ENCODE results near the gene ZNF582.

ZNF582 gene

GRCh38 chr19:56383826-56384605 is 9.3 kb downstream of the ZNF582 start:
- Histone ChIP-seq H3K4me3 (no peak overlapping the region), H3K36me3 (peaks cover 64 to 94% (median 93%) of the 10 kb centered on the region in 3 donors), H3K27me3 (no peaks in the 10 kb centered on the region), H3K27ac (no peak overlapping the region), H3K9me3 (peaks cover 0 to 75% (median 36%) of the 10 kb centered on the region in 3 donors), H3K4me1 (no peaks in the 10 kb centered on the region)
- no peak for TF ChIP-seq CTCF (IDR thresholded peaks at IDR 0.05)
- DNase-seq, result no peak
- intact Hi-C loops (cut with DNase I; ENCODE audit: low total_unique reads), result no loop called here

DNA sequence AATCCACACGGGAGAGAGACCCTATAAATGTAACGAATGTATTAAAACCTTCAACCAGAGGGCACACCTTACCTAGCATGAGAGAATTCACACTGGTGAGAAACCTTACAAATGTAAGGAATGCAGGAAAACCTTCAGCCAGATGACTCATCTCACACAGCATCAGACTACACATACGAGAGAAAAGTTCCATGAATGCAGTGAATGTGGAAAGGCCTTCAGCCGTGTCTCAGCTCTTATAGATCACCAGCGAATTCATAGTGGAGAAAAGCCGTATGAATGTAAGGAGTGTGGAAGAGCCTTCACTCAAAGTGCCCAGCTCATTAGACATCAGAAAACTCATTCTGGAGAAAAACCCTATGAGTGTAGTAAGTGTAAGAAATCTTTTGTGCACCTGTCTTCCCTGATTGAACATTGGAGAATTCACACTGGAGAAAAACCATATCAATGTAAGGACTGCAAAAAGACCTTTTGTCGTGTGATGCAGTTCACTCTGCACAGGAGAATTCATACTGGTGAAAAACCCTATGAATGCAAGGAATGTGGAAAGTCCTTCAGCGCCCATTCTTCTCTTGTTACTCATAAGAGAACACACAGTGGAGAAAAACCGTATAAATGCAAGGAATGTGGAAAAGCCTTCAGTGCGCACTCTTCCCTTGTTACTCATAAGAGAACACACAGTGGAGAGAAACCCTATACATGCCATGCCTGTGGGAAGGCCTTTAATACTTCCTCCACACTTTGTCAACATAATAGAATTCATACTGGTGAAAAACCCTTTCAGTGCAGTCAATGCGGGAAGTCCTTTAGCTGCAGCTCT is 16.0 kb downstream of the ZNF582 start:
- Histone ChIP-seq H3K27ac (no peak overlapping the region), H3K27me3 (no peaks in the 10 kb centered on the region), H3K36me3 (peaks cover 70 to 95% (median 94%) of the 10 kb centered on the region in 3 donors), H3K4me3 (no peak overlapping the region), H3K4me1 (no peaks in the 10 kb centered on the region), H3K9me3 (peaks cover 8 to 100% (median 51%) of the 10 kb centered on the region in 3 donors)
- TF ChIP-seq CTCF (IDR thresholded peaks at IDR 0.05), result no peak
- intact Hi-C loops (cut with DNase I; ENCODE audit: low total_unique reads), result no loop called here
- DNase-seq, result no peak

DNA sequence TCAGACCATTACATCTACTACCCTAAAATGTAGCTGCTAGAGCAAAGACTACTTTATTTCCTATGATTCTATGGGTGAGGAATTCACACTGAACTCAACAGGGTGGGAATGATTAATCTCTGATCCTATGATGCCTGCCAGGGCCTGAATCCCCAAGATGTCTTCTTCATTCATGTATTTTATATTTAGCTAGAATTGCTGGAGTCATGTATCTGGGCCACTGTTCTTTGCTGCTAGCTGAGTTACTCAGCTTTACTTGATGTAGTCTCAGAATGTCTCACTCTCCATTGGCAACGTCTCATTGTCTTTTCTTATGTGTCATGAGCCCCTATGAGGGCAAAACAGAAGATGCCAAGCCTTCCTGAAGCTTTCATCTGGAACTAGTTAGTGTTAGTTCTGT is 21.1 kb downstream of the ZNF582 start:
- TF ChIP-seq CTCF (IDR thresholded peaks at IDR 0.05), result no peak
- Histone ChIP-seq H3K36me3 (peaks cover 69 to 80% (median 72%) of the 10 kb centered on the region in 3 donors), H3K9me3 (peaks cover 6 to 65% (median 19%) of the 10 kb centered on the region in 3 donors), H3K4me3 (no peak overlapping the region), H3K27ac (no peak overlapping the region), H3K4me1 (peaks cover 0 to 12% (median 10%) of the 10 kb centered on the region in 4 donors), H3K27me3 (no peaks in the 10 kb centered on the region)
- DNase-seq, result no peak
- intact Hi-C loops (cut with DNase I; ENCODE audit: low total_unique reads), result no loop called here

DNA sequence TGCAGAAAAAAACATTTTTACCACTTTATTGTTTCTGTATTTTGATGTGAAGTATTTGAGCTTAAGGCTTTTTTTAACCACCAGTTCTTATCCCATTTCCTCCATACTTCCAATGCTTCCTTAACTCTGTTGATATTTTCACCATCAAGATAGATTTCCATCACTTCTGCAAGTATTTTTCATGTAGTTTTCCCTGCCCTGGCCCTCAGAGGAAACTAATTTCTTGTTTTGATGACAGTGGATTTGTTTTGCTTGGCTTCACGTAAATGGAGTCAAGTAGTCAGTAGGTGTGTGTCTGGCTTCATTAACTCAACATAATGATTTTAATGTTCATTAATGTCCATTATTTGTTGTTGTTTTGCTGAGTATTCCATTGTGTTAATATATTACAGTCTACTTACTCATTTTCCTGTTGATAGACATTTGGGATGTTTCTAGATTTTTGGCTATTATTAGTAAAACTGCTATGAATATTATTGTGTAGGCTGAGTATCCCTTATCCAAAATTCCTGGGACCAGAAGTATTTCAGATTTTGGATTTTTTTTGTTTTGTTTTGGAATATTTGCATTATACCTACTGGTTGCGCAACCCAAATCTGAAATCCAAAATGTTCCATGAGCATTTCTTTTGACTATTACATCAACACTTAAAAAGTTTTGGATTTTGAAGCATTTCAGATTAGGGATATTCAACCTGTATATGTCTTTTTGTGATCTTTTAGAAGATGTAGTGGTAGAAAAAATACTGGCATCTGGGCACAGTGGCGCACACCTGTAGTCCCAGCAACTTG is 23.3 kb downstream of the ZNF582 start:
- TF ChIP-seq CTCF (IDR thresholded peaks at IDR 0.05), result no peak
- H3K9me3 ChIP-seq, result peaks cover 0 to 43% (median 0%) of the 10 kb centered on the region in 3 donors

More for the DNA sequence above, 23.3 kb downstream of the ZNF582 start:
- DNase-seq, result no peak
- intact Hi-C loops (cut with DNase I; ENCODE audit: low total_unique reads), result no loop called here
- peaks cover 0 to 12% (median 10%) of the 10 kb centered on the region in 4 donors for H3K4me1 ChIP-seq
- H3K36me3 ChIP-seq, result peaks cover 47 to 58% (median 54%) of the 10 kb centered on the region in 3 donors
- no peak overlapping the region for H3K4me3 ChIP-seq
- H3K27ac ChIP-seq, result no peak overlapping the region
- no peaks in the 10 kb centered on the region for H3K27me3 ChIP-seq

All from tibial artery (tissue), 4 donors.